Karpas-422 (cell line): ENCODE measurements around the gene PCDHGB4. TPM values are rescaled to one million over a fixed set of nuclear protein-coding genes. Genes with fewer than 3 reads are reported as not detected.
A peak's percentile ranks its signal among the peaks of the same experiment; 100 is the strongest.
"Not testable (repeated sequence)": the region's sequence is repeated elsewhere in the genome, so short reads cannot be mapped to it uniquely, and the experiment has no call there.

ENCODE experiments used
- DNase-seq: peaks from one replicate; pipeline ENCODE4 v3.0.0-alpha.2; 2015
- H2AFZ ChIP-seq: fragments of 200-600 bp; sonication (generic); 2 replicates; pipeline ENCODE4 v1.6.1; 2014; ENCODE audit warnings: antibody characterized with exemption, low read length, mixed read lengths
- H3K27ac ChIP-seq: fragments of 200-600 bp; sonication (generic); 2 replicates; pipeline ENCODE4 v1.5.1; 2014; ENCODE audit warnings: mild to moderate bottlenecking, low read length, moderate library complexity
- H3K27me3 ChIP-seq: fragments of 200-600 bp; sonication (generic); 2 replicates; pipeline ENCODE4 v1.6.1; 2014; ENCODE audit warnings: low read length, mixed read lengths
- H3K36me3 ChIP-seq: fragments of 200-600 bp; sonication (generic); 2 replicates; pipeline ENCODE4 v1.6.1; 2014; ENCODE audit warnings: low read length, mixed read lengths; ENCODE audit not compliant: insufficient read depth
- H3K4me1 ChIP-seq: fragments of 200-600 bp; sonication (generic); 2 replicates; pipeline ENCODE4 v1.6.1; 2014; ENCODE audit warnings: mild to moderate bottlenecking, low read length, mixed read lengths
- H3K4me2 ChIP-seq: fragments of 200-600 bp; sonication (generic); 2 replicates; pipeline ENCODE4 v1.6.1; 2014; ENCODE audit warnings: low read length, low read depth, mild to moderate bottlenecking; ENCODE audit not compliant: poor library complexity, severe bottlenecking
- H3K4me3 ChIP-seq: fragments of 200-600 bp; sonication (generic); 2 replicates; pipeline ENCODE4 v1.5.1; 2014; ENCODE audit warnings: mild to moderate bottlenecking, antibody characterized with exemption, low read length, mixed read lengths
- H3K79me2 ChIP-seq: fragments of 200-600 bp; sonication (generic); 2 replicates; pipeline ENCODE4 v1.6.1; 2014; ENCODE audit warnings: mild to moderate bottlenecking, low read length, mixed read lengths
- H3K9ac ChIP-seq: fragments of 200-600 bp; sonication (generic); 2 replicates; pipeline ENCODE4 v1.6.0; 2014; ENCODE audit warnings: low read length
- H3K9me2 ChIP-seq: fragments of 200-600 bp; sonication (generic), shearing (Covaris generic); replicated peaks from 2 replicates; pipeline ENCODE4 v1.6.0; 2014; ENCODE audit warnings: mild to moderate bottlenecking, low read length, moderate library complexity; ENCODE audit not compliant: insufficient read depth
- H3K9me3 ChIP-seq: fragments of 300-700, 200-600 bp; sonication (generic); 2 replicates; pipeline ENCODE4 v1.6.1; 2014; ENCODE audit warnings: low read length, mixed read lengths
- H4K20me1 ChIP-seq: fragments of 200-600 bp; sonication (generic); 2 replicates; pipeline ENCODE4 v1.6.1; 2014; ENCODE audit warnings: mild to moderate bottlenecking, antibody characterized with exemption, low read length, low read depth; ENCODE audit not compliant: insufficient read depth
- total RNA-seq: library from RNA; depleted of rRNA; stranded (reverse); fragments of >200 nt; shearing (Covaris generic); gene quantifications from 2 replicates; pipeline ENCODE4 v1.2.3, GENCODE V29; 2014; ENCODE audit warnings: low replicate concordance

Gene PCDHGB4
- total RNA-seq, 1 experiment from 2014 or later = 6.3 TPM

GRCh38 chr5:141402553-141403243 is 15.2 kb downstream of the PCDHGB4 start, which contains the start of gene PCDHGA9:
Gene PCDHGA9 (plus strand): TSS chr5:141402778. CDS start chr5:141402953, 175 bp downstream.
- no peak within 1 kb of the TSS for H3K4me2 ChIP-seq
- no peaks in the 10 kb centered on the region for H3K4me1 ChIP-seq
- peaks cover 29% of the 10 kb centered on the region for H3K36me3 ChIP-seq
- H3K27ac ChIP-seq = no peak within 1 kb of the TSS
- no peaks in the 10 kb centered on the region for H4K20me1 ChIP-seq
- no peak within 1 kb of the TSS for H3K9ac ChIP-seq
- H3K9me2 ChIP-seq = no peaks in the 10 kb centered on the region
- H3K79me2 ChIP-seq = peaks cover 54% of the 10 kb centered on the region
- peaks cover 23% of the 10 kb centered on the region for H3K9me3 ChIP-seq
- no peak within 1 kb of the TSS for H3K4me3 ChIP-seq
- DNase-seq = no peak
- no peaks in the 10 kb centered on the region for H3K27me3 ChIP-seq
- H2AFZ ChIP-seq = no peak within 1 kb of the TSS

DNA sequence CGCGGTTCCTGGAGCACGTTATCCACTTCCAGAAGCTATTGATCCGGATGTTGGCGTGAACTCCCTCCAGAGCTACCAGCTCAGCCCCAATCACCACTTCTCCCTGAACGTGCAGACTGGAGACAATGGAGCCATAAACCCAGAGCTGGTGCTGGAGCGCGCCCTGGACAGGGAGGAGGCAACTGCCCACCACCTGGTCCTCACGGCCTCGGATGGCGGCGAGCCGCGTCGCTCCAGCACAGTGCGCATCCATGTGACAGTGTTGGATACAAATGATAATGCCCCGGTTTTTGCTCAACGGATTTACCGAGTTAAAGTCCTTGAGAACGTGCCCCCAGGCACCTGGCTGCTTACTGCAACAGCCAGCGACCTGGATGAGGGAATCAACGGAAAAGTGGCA is 15.9 kb downstream of the PCDHGB4 start:
- H3K79me2 ChIP-seq = peaks cover 55% of the 10 kb centered on the region
- H3K4me1 ChIP-seq = no peaks in the 10 kb centered on the region
- H3K9me2 ChIP-seq = no peaks in the 10 kb centered on the region
- H2AFZ ChIP-seq = no peak overlapping the region
- peaks cover 29% of the 10 kb centered on the region for H3K36me3 ChIP-seq
- H3K9me3 ChIP-seq = peaks cover 23% of the 10 kb centered on the region
- H3K27ac ChIP-seq = no peak overlapping the region
- H3K9ac ChIP-seq = no peak overlapping the region
- H3K27me3 ChIP-seq = no peaks in the 10 kb centered on the region
- H4K20me1 ChIP-seq = no peaks in the 10 kb centered on the region
- H3K4me3 ChIP-seq = no peak overlapping the region
- no peak for DNase-seq
- H3K4me2 ChIP-seq = no peak overlapping the region

DNA sequence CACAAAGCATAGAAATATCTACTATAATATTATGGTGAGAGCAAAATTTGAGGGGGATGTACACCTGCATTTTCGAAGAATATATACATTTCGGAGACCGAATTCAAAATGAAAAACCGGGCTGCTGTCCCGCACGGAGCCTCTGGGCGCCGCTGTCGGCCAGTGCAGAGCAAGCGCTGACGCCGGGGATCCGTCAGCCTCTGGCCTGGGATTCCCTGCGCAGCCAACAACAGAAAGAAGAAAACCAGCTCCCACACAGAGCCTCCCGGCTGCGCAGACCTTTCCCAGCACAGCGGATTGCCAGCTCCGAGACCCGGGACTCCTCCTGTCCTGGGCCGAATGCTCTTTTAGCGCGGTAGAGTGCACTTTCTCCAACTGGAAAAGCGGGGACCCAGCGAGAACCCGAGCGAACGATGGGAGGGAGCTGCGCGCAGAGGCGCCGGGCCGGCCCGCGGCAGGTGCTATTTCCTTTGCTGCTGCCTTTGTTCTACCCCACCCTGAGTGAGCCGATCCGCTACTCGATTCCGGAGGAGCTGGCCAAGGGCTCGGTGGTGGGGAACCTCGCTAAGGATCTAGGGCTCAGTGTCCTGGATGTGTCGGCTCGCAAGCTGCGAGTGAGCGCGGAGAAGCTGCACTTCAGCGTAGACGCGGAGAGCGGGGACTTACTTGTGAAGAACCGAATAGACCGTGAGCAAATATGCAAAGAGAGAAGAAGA is 20.4 kb downstream of the PCDHGB4 start, which contains the start of gene PCDHGB6:
Gene PCDHGB6, plus strand, starts transcription at position 232 of the 716 bp plus-strand sequence. Its CDS starts 182 bp downstream, at position 414.
- H2AFZ ChIP-seq, H3K36me3 ChIP-seq, H3K9ac ChIP-seq, H3K4me1 ChIP-seq, H3K27me3 ChIP-seq, H3K9me2 ChIP-seq, H3K27ac ChIP-seq, DNase-seq, H3K4me2 ChIP-seq, H3K9me3 ChIP-seq, H3K4me3 ChIP-seq, H4K20me1 ChIP-seq: not testable (repeated sequence)
- peaks cover 37% of the 10 kb centered on the region for H3K79me2 ChIP-seq

GRCh38 chr5:141409598-141410306 is 22.3 kb downstream of the PCDHGB4 start:
- DNase-seq = no peak
- H3K9me3 ChIP-seq = peaks cover 7% of the 10 kb centered on the region
- H3K36me3 ChIP-seq = peaks cover 25% of the 10 kb centered on the region
- H2AFZ ChIP-seq = no peak overlapping the region
- H3K4me1 ChIP-seq = peaks cover 3% of the 10 kb centered on the region; the same call in 1 of the 2 replicates
- H3K4me2 ChIP-seq = no peak overlapping the region
- no peaks in the 10 kb centered on the region for H3K9me2 ChIP-seq
- no peaks in the 10 kb centered on the region for H3K27me3 ChIP-seq
- no peaks in the 10 kb centered on the region for H4K20me1 ChIP-seq
- H3K4me3 ChIP-seq = no peak overlapping the region
- no peak overlapping the region for H3K27ac ChIP-seq
- H3K9ac ChIP-seq = no peak overlapping the region
- peaks cover 38% of the 10 kb centered on the region for H3K79me2 ChIP-seq

DNA sequence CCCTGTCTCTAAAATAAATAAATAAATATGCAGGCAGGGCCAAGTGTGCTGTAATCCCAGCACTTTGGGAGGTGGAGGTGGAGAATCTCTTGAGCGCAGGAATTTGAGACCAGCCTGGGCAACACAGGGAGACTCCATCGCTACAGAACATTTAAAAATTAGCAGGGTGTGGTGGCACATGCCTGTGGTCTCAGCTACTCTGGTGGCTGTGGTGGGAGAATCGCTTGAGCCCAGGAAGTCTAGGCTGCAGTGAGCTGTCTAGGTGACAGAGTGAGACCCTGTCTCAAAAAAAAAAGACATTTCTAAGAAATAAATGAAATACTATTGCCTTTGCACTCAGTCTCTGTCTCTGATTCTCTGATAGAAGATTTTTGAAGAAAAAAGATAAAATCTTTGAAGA is 24.1 kb downstream of the PCDHGB4 start:
- no peaks in the 10 kb centered on the region for H4K20me1 ChIP-seq
- no peaks in the 10 kb centered on the region for H3K9me2 ChIP-seq
- no peak overlapping the region for H3K4me3 ChIP-seq
- H3K27ac ChIP-seq = 0 out of 2 replicates have a peak overlapping the region, but pooled peaks have one; percentile 18
- H3K9me3 ChIP-seq = peaks cover 7% of the 10 kb centered on the region
- H2AFZ ChIP-seq = no peak overlapping the region
- peaks cover 23% of the 10 kb centered on the region for H3K79me2 ChIP-seq
- H3K4me2 ChIP-seq = no peak overlapping the region
- H3K9ac ChIP-seq = no peak overlapping the region
- no peaks in the 10 kb centered on the region for H3K27me3 ChIP-seq
- H3K4me1 ChIP-seq = peaks cover 3% of the 10 kb centered on the region; the same call in 1 of the 2 replicates
- DNase-seq = no peak
- peaks cover 25% of the 10 kb centered on the region for H3K36me3 ChIP-seq

GRCh38 chr5:141412854-141413539 is 25.5 kb downstream of the PCDHGB4 start, which contains the start of gene PCDHGA10:
Gene PCDHGA10 (plus strand): TSS chr5:141412987. CDS start chr5:141413176, 189 bp downstream.
- H3K4me2 ChIP-seq = no peak within 1 kb of the TSS
- peaks cover 13% of the 10 kb centered on the region for H3K79me2 ChIP-seq
- peak; percentile 90 for DNase-seq
- H3K9ac ChIP-seq = no peak within 1 kb of the TSS
- peaks cover 18% of the 10 kb centered on the region for H3K36me3 ChIP-seq
- no peak within 1 kb of the TSS for H2AFZ ChIP-seq
- H3K27me3 ChIP-seq = no peaks in the 10 kb centered on the region
- no peaks in the 10 kb centered on the region for H3K9me2 ChIP-seq
- 0 out of 2 replicates have a peak within 1 kb of the TSS, but pooled peaks have one; percentile 18 for H3K27ac ChIP-seq
- H3K4me3 ChIP-seq = no peak within 1 kb of the TSS
- peaks cover 3% of the 10 kb centered on the region; the same call in 1 of the 2 replicates for H3K4me1 ChIP-seq
- no peaks in the 10 kb centered on the region for H4K20me1 ChIP-seq
- H3K9me3 ChIP-seq = no peaks in the 10 kb centered on the region; the same call in 1 of the 2 replicates

GRCh38 chr5:141413540-141414069 is 26.1 kb downstream of the PCDHGB4 start:
- Histone ChIP-seq H3K27ac (no peak overlapping the region), H3K9ac (no peak overlapping the region), H3K27me3 (no peaks in the 10 kb centered on the region), H3K9me2 (no peaks in the 10 kb centered on the region), H3K9me3 (peaks cover 6% of the 10 kb centered on the region; the same call in 1 of the 2 replicates), H2AFZ (no peak overlapping the region), H3K4me2 (no peak overlapping the region), H4K20me1 (no peaks in the 10 kb centered on the region), H3K36me3 (peaks cover 18% of the 10 kb centered on the region), H3K4me3 (no peak overlapping the region), H3K79me2 (peaks cover 13% of the 10 kb centered on the region), H3K4me1 (peaks cover 3% of the 10 kb centered on the region; the same call in 1 of the 2 replicates)
- no peak for DNase-seq
